Measurements from ENCODE around the gene MRM2. TPM values are rescaled to one million over a fixed set of nuclear protein-coding genes. Genes with fewer than 3 reads are reported as not detected.

The MRM2 gene
- total RNA-seq, 1 experiment from 2014 or later, result 34.7 TPM

DNA sequence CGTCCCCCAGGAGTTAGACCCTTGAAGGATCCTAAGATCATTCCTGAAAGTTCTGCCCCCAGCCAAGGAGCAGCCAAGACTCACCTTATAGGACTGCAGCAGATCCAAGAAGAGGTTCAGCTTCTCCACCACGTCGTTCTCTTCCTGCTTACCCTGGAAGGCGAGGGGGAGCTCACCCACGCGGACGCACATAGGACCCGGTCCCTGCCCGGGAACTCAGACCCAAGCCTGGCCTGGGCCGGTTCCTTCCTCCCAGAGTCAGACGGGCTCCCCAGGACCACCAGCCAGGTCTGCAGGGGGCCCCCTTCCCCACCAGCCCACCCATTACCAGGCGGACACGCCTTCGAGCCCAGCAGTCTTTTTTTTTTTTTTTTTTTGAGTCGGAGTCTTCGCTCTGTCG, 15.6 kb upstream of the MRM2 start:
- ATAC-seq (no peak), DNase-seq (ENCODE audit: low read depth, low spot score) (no peak)
- H3K9ac ChIP-seq (ENCODE audit: low read length), result no peak overlapping the region
- intact Hi-C loops (cut with micrococcal nuclease), result no loop called here
- ChIA-PET POLR2A (no interaction called here), CTCF (no interaction called here), RAD21 (ENCODE audit: low non-redundant PET in 1 of 2, low total read pairs in 2 of 2, uncharacterized antibody in 2 of 2, unreplicated experiment in 2 of 2) (interaction anchor here in 1 of 2 experiments (0.7 kb wide), 1 partner anchor 81 kb away, joined by 4 read pairs; no protein-coding TSS in a partner anchor)
- no peak overlapping the region for H3K4me3 ChIP-seq (replicated peaks in 1 of 2; ENCODE audit: low read depth in 1 of 2, low read length in 2 of 2)
- H3K27me3 ChIP-seq (ENCODE audit: insufficient read depth, low read length), result no peaks in the 10 kb centered on the region
- H3K9me2 ChIP-seq (ENCODE audit: insufficient read depth), result no peaks in the 10 kb centered on the region
- H3K36me3 ChIP-seq (ENCODE audit: control insufficient read depth in 1 of 2, insufficient read depth in 2 of 2, low read length in 2 of 2), result no peaks in the 10 kb centered on the region; a peak in 1 of 4 replicates
- no peak overlapping the region for H2AFZ ChIP-seq (ENCODE audit: low read depth, low read length, poor library complexity, severe bottlenecking)
- no peak overlapping the region for H3K4me2 ChIP-seq (ENCODE audit: low read length)
- no peaks in the 10 kb centered on the region for H4K20me1 ChIP-seq (ENCODE audit: insufficient read depth)
- H3K9me3 ChIP-seq (ENCODE audit: control insufficient read depth in 1 of 2, insufficient read depth in 1 of 2, low read depth in 1 of 2, low read length in 2 of 2), result no peaks in the 10 kb centered on the region
- peaks cover 6 to 15% of the 10 kb centered on the region in 2 experiments; a peak in 3 of 4 replicates for H3K4me1 ChIP-seq (ENCODE audit: control insufficient read depth in 1 of 2, insufficient read depth in 2 of 2, low read length in 2 of 2)
- no peaks in the 10 kb centered on the region for H3K79me2 ChIP-seq (ENCODE audit: insufficient read depth, low read length)
- TF ChIP-seq, protein P1, sequence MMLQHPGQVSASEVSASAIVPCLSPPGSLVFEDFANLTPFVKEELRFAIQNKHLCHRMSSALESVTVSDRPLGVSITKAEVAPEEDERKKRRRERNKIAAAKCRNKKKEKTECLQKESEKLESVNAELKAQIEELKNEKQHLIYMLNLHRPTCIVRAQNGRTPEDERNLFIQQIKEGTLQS (IDR thresholded peaks at IDR 0.05), result no peak
- TF ChIP-seq RAD21 (IDR thresholded peaks at IDR 0.05; ENCODE audit: low read depth) (no peak), ZFX (IDR thresholded peaks at IDR 0.05) (no peak), SP1 (IDR thresholded peaks at IDR 0.05; ENCODE audit: low read depth) (no peak), CBX3 (IDR thresholded peaks at IDR 0.05; ENCODE audit: low read depth) (no peak)
- TF ChIP-seq, protein P2, sequence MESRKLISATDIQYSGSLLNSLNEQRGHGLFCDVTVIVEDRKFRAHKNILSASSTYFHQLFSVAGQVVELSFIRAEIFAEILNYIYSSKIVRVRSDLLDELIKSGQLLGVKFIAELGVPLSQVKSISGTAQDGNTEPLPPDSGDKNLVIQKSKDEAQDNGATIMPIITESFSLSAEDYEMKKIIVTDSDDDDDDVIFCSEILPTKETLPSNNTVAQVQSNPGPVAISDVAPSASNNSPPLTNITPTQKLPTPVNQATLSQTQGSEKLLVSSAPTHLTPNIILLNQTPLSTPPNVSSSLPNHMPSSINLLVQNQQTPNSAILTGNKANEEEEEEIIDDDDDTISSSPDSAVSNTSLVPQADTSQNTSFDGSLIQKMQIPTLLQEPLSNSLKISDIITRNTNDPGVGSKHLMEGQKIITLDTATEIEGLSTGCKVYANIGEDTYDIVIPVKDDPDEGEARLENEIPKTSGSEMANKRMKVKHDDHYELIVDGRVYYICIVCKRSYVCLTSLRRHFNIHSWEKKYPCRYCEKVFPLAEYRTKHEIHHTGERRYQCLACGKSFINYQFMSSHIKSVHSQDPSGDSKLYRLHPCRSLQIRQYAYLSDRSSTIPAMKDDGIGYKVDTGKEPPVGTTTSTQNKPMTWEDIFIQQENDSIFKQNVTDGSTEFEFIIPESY (IDR thresholded peaks at IDR 0.05; ENCODE audit: extremely low read depth, insufficient replicate concordance, low read length), result no peak
- no peak overlapping the region for H3K27ac ChIP-seq (ENCODE audit: low read depth, low read length)
- no TSS peak for BruUV-seq (replicated peaks)

DNA sequence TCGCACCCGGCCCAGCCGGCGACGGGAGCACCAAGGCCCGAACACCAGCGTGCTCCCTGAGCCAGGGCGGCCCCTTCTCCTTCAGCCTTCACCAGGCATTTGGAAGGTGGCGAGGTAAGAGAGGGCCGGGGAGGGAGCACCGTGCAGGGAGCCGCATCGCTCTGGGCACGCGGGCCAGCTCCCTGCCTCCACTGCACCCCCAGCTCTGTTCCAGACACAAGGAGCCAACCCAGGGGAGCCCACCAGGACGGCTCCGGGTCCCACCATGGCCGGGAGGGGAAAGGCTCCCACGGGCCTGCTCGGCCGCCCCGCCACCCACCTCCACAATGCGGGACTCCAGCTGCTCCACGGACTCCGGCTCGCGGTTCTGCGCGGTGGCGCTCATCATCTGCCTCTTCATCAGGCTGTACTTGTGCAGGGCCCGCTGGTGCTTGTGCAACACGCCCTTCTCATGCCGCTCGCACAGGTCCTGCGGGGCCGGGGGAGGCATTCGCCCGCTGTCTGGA, 15.1 kb upstream of the MRM2 start:
- H3K9me2 ChIP-seq (ENCODE audit: insufficient read depth), result no peaks in the 10 kb centered on the region
- DNase-seq (ENCODE audit: low read depth, low spot score), result no peak
- H2AFZ ChIP-seq (ENCODE audit: low read depth, low read length, poor library complexity, severe bottlenecking), result no peak overlapping the region
- no peak overlapping the region for H3K4me2 ChIP-seq (ENCODE audit: low read length)
- no peaks in the 10 kb centered on the region for H3K9me3 ChIP-seq (ENCODE audit: control insufficient read depth in 1 of 2, insufficient read depth in 1 of 2, low read depth in 1 of 2, low read length in 2 of 2)
- H3K27me3 ChIP-seq (ENCODE audit: insufficient read depth, low read length), result no peaks in the 10 kb centered on the region
- BruUV-seq (replicated peaks), result no TSS peak
- no peaks in the 10 kb centered on the region for H3K79me2 ChIP-seq (ENCODE audit: insufficient read depth, low read length)
- TF ChIP-seq POLR2A (IDR thresholded peaks at IDR 0.05; ENCODE audit: borderline replicate concordance, extremely low read depth, insufficient read depth, insufficient read length), result no peak
- no peak overlapping the region for H3K4me3 ChIP-seq (replicated peaks in 1 of 2; ENCODE audit: low read depth in 1 of 2, low read length in 2 of 2)
- ChIA-PET RAD21 (ENCODE audit: low non-redundant PET in 1 of 2, low total read pairs in 2 of 2, uncharacterized antibody in 2 of 2, unreplicated experiment in 2 of 2) (no interaction called here), POLR2A (no interaction called here), CTCF (no interaction called here)
- intact Hi-C loops (cut with micrococcal nuclease), result no loop called here
- H3K9ac ChIP-seq (ENCODE audit: low read length), result no peak overlapping the region
- H4K20me1 ChIP-seq (ENCODE audit: insufficient read depth), result no peaks in the 10 kb centered on the region
- no peaks in the 10 kb centered on the region for H3K36me3 ChIP-seq (ENCODE audit: control insufficient read depth in 1 of 2, insufficient read depth in 2 of 2, low read length in 2 of 2)
- H3K4me1 ChIP-seq (ENCODE audit: control insufficient read depth in 1 of 2, insufficient read depth in 2 of 2, low read length in 2 of 2), result peaks cover 6 to 15% of the 10 kb centered on the region in 2 experiments; a peak in 3 of 4 replicates
- ATAC-seq, result no peak
- no peak overlapping the region for H3K27ac ChIP-seq (ENCODE audit: low read depth, low read length)

Data from HCT116 (cell line).